Measurements from ENCODE around the gene LRIT1. TPM values are rescaled to one million over a fixed set of nuclear protein-coding genes. Genes with fewer than 3 reads are reported as not detected.
A peak's percentile ranks its signal among the peaks of the same experiment; 100 is the strongest.

Gene LRIT1
- total RNA-seq, 4 donors from 2014 or later, result 0.19 to 0.34 TPM; not detected in 2

- H3K27me3 ChIP-seq, result peaks cover 0 to 53% (median 0%) of the 10 kb centered on the region in 4 donors
- TF ChIP-seq, protein P1, sequence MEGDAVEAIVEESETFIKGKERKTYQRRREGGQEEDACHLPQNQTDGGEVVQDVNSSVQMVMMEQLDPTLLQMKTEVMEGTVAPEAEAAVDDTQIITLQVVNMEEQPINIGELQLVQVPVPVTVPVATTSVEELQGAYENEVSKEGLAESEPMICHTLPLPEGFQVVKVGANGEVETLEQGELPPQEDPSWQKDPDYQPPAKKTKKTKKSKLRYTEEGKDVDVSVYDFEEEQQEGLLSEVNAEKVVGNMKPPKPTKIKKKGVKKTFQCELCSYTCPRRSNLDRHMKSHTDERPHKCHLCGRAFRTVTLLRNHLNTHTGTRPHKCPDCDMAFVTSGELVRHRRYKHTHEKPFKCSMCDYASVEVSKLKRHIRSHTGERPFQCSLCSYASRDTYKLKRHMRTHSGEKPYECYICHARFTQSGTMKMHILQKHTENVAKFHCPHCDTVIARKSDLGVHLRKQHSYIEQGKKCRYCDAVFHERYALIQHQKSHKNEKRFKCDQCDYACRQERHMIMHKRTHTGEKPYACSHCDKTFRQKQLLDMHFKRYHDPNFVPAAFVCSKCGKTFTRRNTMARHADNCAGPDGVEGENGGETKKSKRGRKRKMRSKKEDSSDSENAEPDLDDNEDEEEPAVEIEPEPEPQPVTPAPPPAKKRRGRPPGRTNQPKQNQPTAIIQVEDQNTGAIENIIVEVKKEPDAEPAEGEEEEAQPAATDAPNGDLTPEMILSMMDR (IDR thresholded peaks at IDR 0.05), result no peak
- no peak for TF ChIP-seq POLR2A (IDR thresholded peaks at IDR 0.05)
- no peaks in the 10 kb centered on the region for H3K36me3 ChIP-seq
- no peak overlapping the region for H3K27ac ChIP-seq
- no peaks in the 10 kb centered on the region for H3K9me3 ChIP-seq
- intact Hi-C loops (cut with DNase I), result loop anchor here (5.0 kb wide), 1 partner anchor 276 kb away; no protein-coding TSS in a partner anchor
- 45 to 84% methylated on average over 5 to 6 of the region's 7 CpGs for WGBS, 2 donors
- H3K4me3 ChIP-seq, result no peak overlapping the region
- no peak for DNase-seq
- peaks cover 0 to 6% (median 0%) of the 10 kb centered on the region in 3 donors for H3K4me1 ChIP-seq
Observed at GRCh38 chr10:84261236-84261915, 20.0 kb upstream of the LRIT1 start.

GRCh38 chr10:84258034-84258695 lies 16.8 kb upstream of the LRIT1 start:
- no peaks in the 10 kb centered on the region for H3K36me3 ChIP-seq
- peaks cover 0 to 43% (median 0%) of the 10 kb centered on the region in 4 donors for H3K27me3 ChIP-seq
- H3K27ac ChIP-seq, result no peak overlapping the region
- DNase-seq, result no peak
- intact Hi-C loops (cut with DNase I), result no loop called here
- no peak overlapping the region for H3K4me3 ChIP-seq
- peaks cover 0 to 6% (median 0%) of the 10 kb centered on the region in 3 donors for H3K4me1 ChIP-seq
- H3K9me3 ChIP-seq, result no peaks in the 10 kb centered on the region
- TF ChIP-seq, protein P1 (IDR thresholded peaks at IDR 0.05), result no peak
- TF ChIP-seq POLR2A (IDR thresholded peaks at IDR 0.05), result no peak
- 74 to 85% methylated on average over 5 to 6 of the region's 7 CpGs for WGBS, 2 donors

GRCh38 chr10:84257343-84258020 lies 16.1 kb upstream of the LRIT1 start:
- no peak for DNase-seq
- TF ChIP-seq POLR2A (IDR thresholded peaks at IDR 0.05), result no peak
- TF ChIP-seq, protein P1 (IDR thresholded peaks at IDR 0.05), result no peak
- Histone ChIP-seq H3K9me3 (no peaks in the 10 kb centered on the region), H3K27ac (no peak overlapping the region), H3K27me3 (peaks cover 0 to 43% (median 0%) of the 10 kb centered on the region in 4 donors), H3K4me3 (no peak overlapping the region), H3K36me3 (no peaks in the 10 kb centered on the region), H3K4me1 (peaks cover 0 to 6% (median 0%) of the 10 kb centered on the region in 3 donors)
- 75 to 86% methylated on average over 10 to 13 of the region's 15 CpGs for WGBS, 2 donors
- intact Hi-C loops (cut with DNase I), result no loop called here

- Histone ChIP-seq H3K4me3 (no peak overlapping the region), H3K4me1 (peaks cover 0 to 6% (median 0%) of the 10 kb centered on the region in 3 donors), H3K9me3 (peaks cover 0 to under 1% (median 0%) of the 10 kb centered on the region in 3 donors), H3K36me3 (no peaks in the 10 kb centered on the region), H3K27me3 (peaks cover 0 to 38% (median 0%) of the 10 kb centered on the region in 4 donors), H3K27ac (no peak overlapping the region)
- 0 to 44% methylated on average over 6 to 29 of the region's 35 CpGs for WGBS, 2 donors
- intact Hi-C loops (cut with DNase I), result no loop called here
- TF ChIP-seq POLR2A (IDR thresholded peaks at IDR 0.05), result no peak
- TF ChIP-seq, protein P1 (IDR thresholded peaks at IDR 0.05), result peak in 5 of 6 experiments; percentile 9 to 50 (median 26)
- no peak for DNase-seq
Observed at GRCh38 chr10:84256510-84257342, 15.4 kb upstream of the LRIT1 start.
